LNCaP clone FGC (cell line): Measurements from ENCODE around the gene ELF4.

Experiments
- DNase-seq: peaks from one replicate; pipeline ENCODE4 v3.0.0-alpha.2; 2011; ENCODE audit warnings: low read depth
- H3K4me3 ChIP-seq: 2 replicates; pipeline ENCODE4 v1.5.1; 2011; ENCODE audit warnings: mild to moderate bottlenecking, low read depth, low read length, control low read depth
- TF ChIP-seq, protein P1 (sequence below): IDR thresholded peaks from 2 replicates; pipeline ENCODE4 v1.5.1; 2012; ENCODE audit warnings: mild to moderate bottlenecking; ENCODE audit not compliant: control insufficient read depth, insufficient read depth; ENCODE audit errors: extremely low read depth

The ELF4 gene

DNA sequence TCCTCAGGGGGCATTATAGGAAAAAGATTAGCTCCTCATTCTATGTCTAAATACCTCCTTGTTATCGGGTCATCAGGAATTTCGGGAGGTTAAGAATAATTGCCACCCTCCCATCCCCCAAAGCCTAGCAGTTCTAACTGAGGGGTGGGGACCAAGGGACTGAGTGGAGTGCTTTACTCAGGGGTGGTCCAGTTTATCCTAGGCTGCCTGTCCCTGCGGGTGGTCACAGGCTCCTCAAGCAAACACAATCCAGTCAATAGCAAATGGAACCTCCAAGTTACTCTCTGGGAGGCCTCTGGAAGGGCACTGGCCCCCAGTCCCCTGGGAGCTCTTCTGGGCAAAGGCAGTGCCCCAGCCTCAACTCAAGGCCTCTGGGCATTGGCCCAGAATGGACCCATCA lies 6.7 kb downstream of the ELF4 start:
- H3K4me3 ChIP-seq: no peak overlapping the region
- no peak for DNase-seq
- TF ChIP-seq, protein P1, sequence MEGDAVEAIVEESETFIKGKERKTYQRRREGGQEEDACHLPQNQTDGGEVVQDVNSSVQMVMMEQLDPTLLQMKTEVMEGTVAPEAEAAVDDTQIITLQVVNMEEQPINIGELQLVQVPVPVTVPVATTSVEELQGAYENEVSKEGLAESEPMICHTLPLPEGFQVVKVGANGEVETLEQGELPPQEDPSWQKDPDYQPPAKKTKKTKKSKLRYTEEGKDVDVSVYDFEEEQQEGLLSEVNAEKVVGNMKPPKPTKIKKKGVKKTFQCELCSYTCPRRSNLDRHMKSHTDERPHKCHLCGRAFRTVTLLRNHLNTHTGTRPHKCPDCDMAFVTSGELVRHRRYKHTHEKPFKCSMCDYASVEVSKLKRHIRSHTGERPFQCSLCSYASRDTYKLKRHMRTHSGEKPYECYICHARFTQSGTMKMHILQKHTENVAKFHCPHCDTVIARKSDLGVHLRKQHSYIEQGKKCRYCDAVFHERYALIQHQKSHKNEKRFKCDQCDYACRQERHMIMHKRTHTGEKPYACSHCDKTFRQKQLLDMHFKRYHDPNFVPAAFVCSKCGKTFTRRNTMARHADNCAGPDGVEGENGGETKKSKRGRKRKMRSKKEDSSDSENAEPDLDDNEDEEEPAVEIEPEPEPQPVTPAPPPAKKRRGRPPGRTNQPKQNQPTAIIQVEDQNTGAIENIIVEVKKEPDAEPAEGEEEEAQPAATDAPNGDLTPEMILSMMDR: no peak

DNA sequence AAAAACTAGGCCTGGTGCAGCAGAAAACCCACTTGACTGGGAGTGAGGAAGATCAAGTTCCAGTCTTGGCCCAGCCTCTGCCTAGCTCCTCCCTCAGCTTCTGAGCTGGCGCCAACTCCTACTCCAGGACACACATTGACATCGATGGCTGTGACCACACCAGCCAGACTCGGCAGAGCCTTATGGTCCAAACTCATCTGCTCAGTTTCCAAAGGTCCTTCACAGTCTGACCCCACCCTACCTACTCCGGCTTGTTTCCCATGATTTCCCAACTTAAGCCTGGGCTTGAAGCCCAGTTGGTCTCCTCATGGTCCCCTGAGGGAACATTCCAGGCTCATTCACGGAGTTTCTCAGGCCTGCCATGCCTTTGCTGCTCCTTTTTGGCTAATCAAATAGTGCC lies 10.1 kb downstream of the ELF4 start:
- TF ChIP-seq, protein P1: no peak
- H3K4me3 ChIP-seq: no peak overlapping the region
- no peak for DNase-seq

DNA sequence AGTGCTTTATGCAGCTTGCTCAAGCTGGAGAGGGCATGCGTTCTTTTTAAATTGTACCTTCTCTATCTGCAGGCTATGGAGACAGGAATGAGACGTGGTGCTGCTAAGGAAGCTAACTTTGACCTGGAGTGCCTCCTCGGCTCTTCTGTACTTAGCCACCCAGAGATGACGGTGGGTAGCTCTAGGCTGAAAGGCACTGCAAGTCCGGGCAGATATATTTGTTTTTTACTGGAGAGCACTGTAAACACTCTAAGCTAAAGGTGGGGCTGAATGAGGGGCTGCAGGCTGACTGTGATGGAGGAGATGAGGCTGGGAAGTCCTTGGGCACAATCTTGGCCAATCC lies 12.1 kb downstream of the ELF4 start:
- no peak for DNase-seq
- TF ChIP-seq, protein P1: no peak
- H3K4me3 ChIP-seq: no peak overlapping the region

DNA sequence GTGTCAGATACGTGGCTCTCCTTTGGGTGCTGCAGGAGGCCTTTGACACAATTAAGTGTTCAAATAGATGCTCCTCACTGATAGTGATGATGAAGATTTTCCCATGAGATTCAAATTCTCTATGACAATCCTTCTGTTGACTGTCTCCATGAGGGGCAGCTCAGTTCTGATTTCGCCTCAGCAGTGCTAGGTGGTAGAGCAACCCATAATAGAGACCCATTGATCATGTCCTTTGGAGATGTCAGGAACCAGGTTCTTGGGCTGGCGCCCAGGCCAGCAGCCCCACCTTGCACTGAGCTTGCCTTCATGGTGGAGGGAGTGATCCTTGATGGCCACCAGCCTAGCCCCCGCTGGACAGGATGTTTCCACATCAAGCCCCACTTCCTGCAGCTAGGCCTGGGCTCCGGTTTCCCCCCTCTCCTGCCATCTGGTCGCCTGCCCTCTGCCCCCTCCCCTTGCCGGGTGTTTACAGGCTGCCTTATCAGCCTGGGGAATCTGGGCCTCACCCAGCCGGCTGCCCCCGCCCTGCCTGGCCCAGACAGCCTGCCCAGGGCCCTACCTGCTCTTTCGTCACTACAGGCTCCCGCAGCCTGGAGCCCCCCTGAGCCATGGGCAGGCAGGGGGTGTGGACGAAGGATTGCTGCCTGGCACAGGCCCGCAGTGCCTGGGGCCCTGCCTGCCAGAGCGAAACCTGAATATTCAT lies 12.6 kb downstream of the ELF4 start:
- TF ChIP-seq, protein P1: no peak
- no peak for DNase-seq
- H3K4me3 ChIP-seq: no peak overlapping the region

- DNase-seq: no peak
- TF ChIP-seq, protein P1: no peak
- H3K4me3 ChIP-seq: no peak overlapping the region
Observed at GRCh38 chrX:130095249-130096030, 14.9 kb downstream of the ELF4 start.

DNA sequence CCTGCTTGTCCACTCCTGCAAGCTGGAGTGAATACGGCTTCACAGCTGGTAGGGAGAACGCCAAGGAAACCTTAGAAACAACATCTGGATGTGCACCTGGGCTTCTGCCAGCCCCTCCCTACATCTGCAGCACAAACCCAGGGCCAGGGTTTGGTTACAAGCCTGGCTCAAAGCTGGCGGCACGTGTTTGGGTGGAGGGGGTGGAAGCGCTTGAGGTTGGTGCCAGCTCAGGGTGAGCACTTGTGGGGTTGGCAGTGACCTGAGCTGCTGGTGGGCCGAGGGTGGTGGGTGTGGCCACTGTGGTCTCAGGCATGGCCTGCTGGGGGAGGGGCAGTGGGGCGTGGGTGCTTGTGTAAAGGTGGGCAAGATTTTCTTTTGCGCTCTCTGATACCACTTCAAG lies 15.6 kb downstream of the ELF4 start:
- no peak for DNase-seq
- H3K4me3 ChIP-seq: no peak overlapping the region
- TF ChIP-seq, protein P1: no peak
